ENCODE data around the gene DENND1B. TPM values are rescaled to one million over a fixed set of nuclear protein-coding genes. Genes with fewer than 3 reads are reported as not detected.

Gene DENND1B
- total RNA-seq, 1 experiment from 2014 or later = 9.6 TPM

- Histone ChIP-seq H3K4me3 (replicated peaks in 1 of 2; ENCODE audit: low read depth in 1 of 2, low read length in 2 of 2) (no peak overlapping the region), H3K9me3 (ENCODE audit: control insufficient read depth in 1 of 2, insufficient read depth in 1 of 2, low read depth in 1 of 2, low read length in 2 of 2) (no peaks in the 10 kb centered on the region), H4K20me1 (ENCODE audit: insufficient read depth) (no peaks in the 10 kb centered on the region), H3K27me3 (ENCODE audit: insufficient read depth, low read length) (no peaks in the 10 kb centered on the region), H3K79me2 (ENCODE audit: insufficient read depth, low read length) (no peaks in the 10 kb centered on the region), H3K9me2 (ENCODE audit: insufficient read depth) (no peaks in the 10 kb centered on the region), H3K4me1 (ENCODE audit: control insufficient read depth in 1 of 2, insufficient read depth in 2 of 2, low read length in 2 of 2) (no peaks in the 10 kb centered on the region), H3K4me2 (ENCODE audit: low read length) (no peak overlapping the region), H3K27ac (ENCODE audit: low read depth, low read length) (no peak overlapping the region), H2AFZ (ENCODE audit: low read depth, low read length, poor library complexity, severe bottlenecking) (no peak overlapping the region), H3K9ac (ENCODE audit: low read length) (no peak overlapping the region), H3K36me3 (ENCODE audit: control insufficient read depth in 1 of 2, insufficient read depth in 2 of 2, low read length in 2 of 2) (no peaks in the 10 kb centered on the region)
- intact Hi-C loops (cut with micrococcal nuclease) = no loop called here
- ATAC-seq (no peak), DNase-seq (ENCODE audit: low read depth, low spot score) (no peak)
- ChIA-PET POLR2A (no interaction called here), CTCF (interaction anchor here (1.0 kb wide), 1 partner anchor 69 kb away, joined by 3 read pairs; no protein-coding TSS in a partner anchor), RAD21 (ENCODE audit: low non-redundant PET in 1 of 2, low total read pairs in 2 of 2, uncharacterized antibody in 2 of 2, unreplicated experiment in 2 of 2) (no interaction called here)
- no peak for TF ChIP-seq FOSL1 (IDR thresholded peaks at IDR 0.05; ENCODE audit: low read depth)
- TF ChIP-seq ZFX (IDR thresholded peaks at IDR 0.05) = no peak
- no peak for TF ChIP-seq EGR1 (IDR thresholded peaks at IDR 0.05; ENCODE audit: low read depth)
- TF ChIP-seq EZH2 (IDR thresholded peaks at IDR 0.05) = no peak
- TF ChIP-seq, protein P1, sequence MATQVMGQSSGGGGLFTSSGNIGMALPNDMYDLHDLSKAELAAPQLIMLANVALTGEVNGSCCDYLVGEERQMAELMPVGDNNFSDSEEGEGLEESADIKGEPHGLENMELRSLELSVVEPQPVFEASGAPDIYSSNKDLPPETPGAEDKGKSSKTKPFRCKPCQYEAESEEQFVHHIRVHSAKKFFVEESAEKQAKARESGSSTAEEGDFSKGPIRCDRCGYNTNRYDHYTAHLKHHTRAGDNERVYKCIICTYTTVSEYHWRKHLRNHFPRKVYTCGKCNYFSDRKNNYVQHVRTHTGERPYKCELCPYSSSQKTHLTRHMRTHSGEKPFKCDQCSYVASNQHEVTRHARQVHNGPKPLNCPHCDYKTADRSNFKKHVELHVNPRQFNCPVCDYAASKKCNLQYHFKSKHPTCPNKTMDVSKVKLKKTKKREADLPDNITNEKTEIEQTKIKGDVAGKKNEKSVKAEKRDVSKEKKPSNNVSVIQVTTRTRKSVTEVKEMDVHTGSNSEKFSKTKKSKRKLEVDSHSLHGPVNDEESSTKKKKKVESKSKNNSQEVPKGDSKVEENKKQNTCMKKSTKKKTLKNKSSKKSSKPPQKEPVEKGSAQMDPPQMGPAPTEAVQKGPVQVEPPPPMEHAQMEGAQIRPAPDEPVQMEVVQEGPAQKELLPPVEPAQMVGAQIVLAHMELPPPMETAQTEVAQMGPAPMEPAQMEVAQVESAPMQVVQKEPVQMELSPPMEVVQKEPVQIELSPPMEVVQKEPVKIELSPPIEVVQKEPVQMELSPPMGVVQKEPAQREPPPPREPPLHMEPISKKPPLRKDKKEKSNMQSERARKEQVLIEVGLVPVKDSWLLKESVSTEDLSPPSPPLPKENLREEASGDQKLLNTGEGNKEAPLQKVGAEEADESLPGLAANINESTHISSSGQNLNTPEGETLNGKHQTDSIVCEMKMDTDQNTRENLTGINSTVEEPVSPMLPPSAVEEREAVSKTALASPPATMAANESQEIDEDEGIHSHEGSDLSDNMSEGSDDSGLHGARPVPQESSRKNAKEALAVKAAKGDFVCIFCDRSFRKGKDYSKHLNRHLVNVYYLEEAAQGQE (IDR thresholded peaks at IDR 0.05; ENCODE audit: low read depth) = no peak
- TF ChIP-seq EZH2phosphoT487 (IDR thresholded peaks at IDR 0.05; ENCODE audit: borderline replicate concordance) = no peak
- TF ChIP-seq, protein P2, sequence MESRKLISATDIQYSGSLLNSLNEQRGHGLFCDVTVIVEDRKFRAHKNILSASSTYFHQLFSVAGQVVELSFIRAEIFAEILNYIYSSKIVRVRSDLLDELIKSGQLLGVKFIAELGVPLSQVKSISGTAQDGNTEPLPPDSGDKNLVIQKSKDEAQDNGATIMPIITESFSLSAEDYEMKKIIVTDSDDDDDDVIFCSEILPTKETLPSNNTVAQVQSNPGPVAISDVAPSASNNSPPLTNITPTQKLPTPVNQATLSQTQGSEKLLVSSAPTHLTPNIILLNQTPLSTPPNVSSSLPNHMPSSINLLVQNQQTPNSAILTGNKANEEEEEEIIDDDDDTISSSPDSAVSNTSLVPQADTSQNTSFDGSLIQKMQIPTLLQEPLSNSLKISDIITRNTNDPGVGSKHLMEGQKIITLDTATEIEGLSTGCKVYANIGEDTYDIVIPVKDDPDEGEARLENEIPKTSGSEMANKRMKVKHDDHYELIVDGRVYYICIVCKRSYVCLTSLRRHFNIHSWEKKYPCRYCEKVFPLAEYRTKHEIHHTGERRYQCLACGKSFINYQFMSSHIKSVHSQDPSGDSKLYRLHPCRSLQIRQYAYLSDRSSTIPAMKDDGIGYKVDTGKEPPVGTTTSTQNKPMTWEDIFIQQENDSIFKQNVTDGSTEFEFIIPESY (IDR thresholded peaks at IDR 0.05; ENCODE audit: extremely low read depth, insufficient replicate concordance, low read length) = no peak
- TF ChIP-seq ELF1 (IDR thresholded peaks at IDR 0.05; ENCODE audit: borderline replicate concordance, low read depth) = no peak
- no peak for TF ChIP-seq ZNF274 (IDR thresholded peaks at IDR 0.05; ENCODE audit: low read depth, low read length)
- TF ChIP-seq CEBPB (IDR thresholded peaks at IDR 0.05; ENCODE audit: low read depth) = no peak
- BruUV-seq (replicated peaks) = no TSS peak
These were observed 179.9 kb downstream of the DENND1B start for GRCh38 chr1:197595304-197595904.

Measured in HCT116 (cell line).